ENCODE measurements around the gene USP31.

USP31 gene

DNA sequence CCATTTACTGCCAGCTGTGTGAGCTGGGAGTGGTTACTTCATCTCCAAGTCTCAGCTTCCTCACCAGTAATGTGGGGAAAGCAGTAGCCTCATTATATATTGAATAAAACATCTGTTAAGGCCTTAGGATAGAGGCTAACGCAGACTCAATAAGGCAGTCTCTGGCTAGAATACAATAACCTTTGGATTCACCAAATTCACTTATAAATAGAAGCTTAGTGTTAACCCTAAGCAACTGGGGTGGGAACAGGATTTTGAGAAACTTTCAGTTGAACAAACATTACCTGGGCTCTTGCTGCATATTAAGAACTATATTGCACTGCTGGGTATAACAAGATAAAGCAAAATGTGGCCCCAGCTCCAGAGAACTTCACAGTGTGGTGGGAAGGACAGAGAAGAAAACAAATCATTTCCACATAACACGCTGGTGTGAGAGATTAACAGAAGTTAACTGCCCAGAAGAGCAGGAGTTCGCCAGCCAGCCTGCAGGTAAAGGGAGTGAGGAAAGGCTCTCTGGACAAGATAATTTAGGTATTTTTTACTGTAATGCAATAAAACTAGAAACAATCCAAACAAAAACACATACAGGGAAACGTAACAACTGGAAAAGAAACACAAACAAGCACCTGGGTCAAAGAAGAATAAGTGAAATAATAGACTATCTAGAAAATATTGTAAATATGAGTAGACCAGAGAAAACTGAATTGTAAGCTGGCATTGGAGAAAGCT lies 57.0 kb downstream of the USP31 start:
- DNase-seq (ENCODE audit: low read depth), result no peak

DNA sequence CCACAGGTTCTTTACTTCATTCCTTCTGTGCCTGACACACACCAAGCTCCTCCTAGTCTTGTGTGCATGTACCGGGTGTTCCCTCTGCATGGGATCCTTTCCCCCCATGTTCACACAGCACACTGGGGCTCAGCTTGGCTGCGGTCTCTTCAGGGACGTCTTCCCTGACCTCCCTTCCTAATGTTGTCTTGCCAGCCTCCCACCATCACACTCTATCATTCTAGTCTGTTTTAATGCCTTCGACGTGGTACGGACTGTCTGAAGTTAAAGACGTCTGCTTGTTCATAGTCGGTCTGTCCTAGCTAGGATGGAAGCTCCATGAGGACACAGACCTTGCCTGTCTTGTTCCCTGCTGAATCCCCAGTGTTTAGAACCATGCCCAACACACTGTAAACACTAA lies 60.1 kb downstream of the USP31 start:
- no peak for DNase-seq (ENCODE audit: low read depth)

DNA sequence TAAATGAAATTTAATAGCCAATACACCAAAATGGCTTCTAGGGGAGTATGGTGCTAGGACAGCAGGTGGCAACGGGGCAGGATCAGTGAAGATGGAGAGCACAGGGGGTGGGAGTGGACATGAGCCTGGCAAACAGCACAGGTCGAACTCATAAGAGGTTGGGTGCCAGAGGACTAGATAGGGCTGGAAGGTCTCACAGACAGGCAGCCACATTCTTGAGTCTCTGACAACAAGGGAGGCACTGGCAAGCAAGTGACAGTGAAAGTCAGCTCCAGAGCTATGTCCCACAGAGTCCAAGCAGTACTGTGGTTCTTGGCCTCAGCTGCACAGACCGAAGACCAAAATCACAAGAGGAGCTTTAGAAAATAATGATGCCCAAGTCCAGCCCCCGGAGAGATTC lies 61.2 kb downstream of the USP31 start:
- DNase-seq (ENCODE audit: low read depth), result no peak

DNA sequence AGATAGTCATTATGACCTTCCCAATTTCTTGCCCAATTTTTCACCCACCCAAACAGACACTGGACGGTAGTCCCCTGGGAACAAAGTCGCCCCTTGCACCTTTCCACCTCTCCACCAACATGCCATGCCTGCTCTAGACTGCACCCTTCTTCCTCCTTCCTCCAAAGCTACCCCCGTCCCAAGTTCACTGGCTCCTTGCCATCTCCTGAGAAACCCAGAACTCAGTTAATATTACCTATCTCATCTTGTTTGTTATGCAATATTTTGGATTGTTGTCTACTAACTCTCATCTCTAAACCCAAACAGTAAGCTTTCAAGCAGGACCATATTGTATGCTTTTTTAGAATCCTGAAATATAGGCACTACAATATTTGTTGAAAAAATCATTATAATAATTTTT lies 63.3 kb downstream of the USP31 start:
- DNase-seq (ENCODE audit: low read depth), result no peak

DNA sequence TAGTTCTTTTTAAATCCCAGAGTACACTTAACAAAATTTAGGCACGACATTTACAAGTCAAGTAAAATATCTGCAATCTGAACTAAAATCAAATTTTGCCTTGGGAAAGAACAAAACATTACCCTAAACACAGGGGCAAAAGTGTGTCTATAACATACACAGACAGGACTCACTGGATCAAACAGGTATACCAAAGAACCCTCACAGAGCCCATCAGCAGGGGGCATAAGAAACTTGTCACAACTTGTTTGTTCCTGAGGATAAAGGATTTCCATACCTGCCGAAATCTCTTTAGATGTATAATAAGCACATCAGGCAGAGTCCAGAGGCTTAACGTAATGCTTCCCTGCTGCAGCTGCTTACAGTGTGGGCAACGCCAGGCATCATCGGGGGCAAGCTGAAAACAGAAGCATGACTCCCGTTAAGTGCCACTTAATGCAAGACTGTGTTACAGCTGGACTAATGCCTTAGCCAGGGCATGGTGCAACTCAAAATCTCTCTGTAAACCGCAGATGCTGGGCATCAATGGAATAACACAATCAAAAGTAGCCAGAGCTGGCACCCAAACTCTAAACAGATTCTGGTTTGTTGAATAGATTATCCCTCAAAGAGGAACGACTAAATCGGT lies 67.0 kb downstream of the USP31 start:
- DNase-seq (ENCODE audit: low read depth), result no peak

GRCh38 chr16:23081675-23082119 lies 67.6 kb downstream of the USP31 start:
- no peak for DNase-seq (ENCODE audit: low read depth)

DNA sequence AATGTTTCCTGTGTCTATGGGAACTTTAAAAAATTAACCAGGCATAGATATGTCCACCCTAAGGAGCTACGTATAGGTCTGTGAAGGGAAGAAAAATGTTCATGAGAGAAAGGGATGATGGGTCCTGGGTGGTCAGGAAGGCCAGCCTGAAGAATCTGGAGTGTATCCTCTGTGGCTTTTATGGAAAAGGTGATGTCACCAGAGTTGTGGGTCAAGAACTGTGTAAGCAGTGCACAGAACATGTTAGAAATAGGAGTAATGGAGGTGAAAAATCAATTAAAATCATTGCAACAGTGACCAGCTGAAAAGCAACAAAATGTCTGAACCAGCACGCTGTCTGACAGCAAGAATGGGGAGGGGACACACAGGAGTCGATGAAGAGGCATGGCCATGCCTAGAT lies 68.5 kb downstream of the USP31 start:
- DNase-seq (ENCODE audit: low read depth), result no peak

GRCh38 chr16:23080329-23080728 lies 68.9 kb downstream of the USP31 start:
- no peak for DNase-seq (ENCODE audit: low read depth)

GRCh38 chr16:23079675-23080301 lies 69.5 kb downstream of the USP31 start:
- DNase-seq (ENCODE audit: low read depth), result no peak

DNA sequence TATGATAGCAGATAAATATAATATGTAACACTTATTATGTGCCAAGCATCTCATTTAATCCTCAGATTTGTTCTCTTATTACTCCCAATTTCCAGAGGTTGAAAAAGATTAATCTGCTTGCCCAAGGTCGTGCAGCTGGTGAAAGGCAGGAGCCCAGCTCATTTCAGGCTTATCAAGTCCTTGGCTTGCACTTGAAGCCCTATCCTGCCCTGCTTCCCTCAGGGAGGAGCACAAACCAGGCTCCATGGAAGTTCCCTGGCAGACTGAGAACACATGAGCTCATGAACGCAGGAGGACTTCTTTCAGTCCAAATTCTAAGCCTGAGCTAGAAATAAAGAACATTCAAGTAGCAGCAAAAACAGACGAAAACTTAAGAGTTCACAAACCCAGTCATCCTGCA lies 74.8 kb downstream of the USP31 start:
- DNase-seq (ENCODE audit: low read depth), result no peak

GRCh38 chr16:23072769-23073549 lies 76.3 kb downstream of the USP31 start:
- no peak for DNase-seq (ENCODE audit: low read depth)

DNA sequence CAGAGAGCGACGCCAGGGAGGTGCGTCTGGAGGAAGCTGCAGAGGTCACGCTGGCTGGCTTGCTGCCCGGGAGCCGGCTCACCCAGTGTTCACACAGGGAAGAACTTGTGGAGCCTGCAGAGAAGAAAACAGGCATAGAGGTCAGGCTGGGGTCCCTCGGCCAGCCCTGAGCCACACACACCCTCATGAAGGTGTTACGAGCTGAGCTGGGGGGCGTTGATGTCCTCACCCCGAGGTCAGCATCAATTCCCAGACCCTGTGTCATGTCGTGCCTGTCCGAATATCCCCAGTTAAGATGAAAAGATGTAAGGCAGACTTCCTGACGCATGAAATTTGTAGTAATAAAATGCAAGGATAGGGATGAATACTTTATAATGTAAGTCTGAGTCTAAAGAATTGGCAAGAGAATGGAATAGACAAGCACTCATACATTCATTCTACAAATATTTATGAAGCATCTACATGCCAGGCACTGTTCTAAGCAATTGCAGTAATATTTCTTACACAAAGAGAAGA lies 77.1 kb downstream of the USP31 start:
- DNase-seq (ENCODE audit: low read depth), result no peak

DNA sequence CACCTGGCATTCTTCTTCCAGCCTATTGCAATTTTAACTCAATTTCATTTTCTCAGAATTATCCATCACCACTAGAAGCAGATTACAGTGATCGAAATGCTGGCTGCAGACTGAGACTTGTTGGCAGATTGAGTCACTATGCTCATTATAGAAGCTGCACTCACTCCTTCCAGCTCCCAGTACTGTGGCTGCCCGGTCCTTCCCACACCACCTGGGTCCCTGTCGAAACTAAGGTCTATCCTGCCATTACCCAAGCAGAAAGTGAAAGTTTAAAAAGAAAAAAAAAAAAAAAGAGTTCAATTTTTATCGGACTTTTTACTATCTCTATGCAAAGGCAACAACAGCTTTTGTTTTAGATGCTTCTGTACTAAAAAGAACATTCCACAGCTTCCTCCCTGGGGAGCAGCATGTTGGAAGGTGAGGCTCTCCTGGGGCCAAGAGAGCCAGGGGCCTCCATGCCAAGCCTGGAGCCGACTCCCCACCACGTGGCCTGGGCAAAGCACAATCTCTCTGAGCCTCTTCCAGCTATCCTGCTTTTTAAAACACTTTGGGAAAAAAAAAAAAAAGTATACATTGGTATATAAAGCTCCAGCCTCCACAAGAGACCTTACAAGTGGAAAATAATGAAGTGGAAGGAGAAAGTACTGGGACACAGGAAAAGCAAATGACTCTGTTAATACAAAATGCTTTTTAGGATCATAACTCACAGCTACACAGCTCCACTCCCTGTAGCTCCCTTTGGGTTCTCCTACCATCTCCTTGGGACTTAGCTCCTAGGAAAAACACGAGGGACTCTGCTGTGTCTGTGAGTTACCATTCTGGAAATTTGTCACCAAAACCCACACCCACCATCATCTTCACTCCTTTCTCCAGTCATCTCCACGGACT lies 77.8 kb downstream of the USP31 start:
- no peak for DNase-seq (ENCODE audit: low read depth)

- no peak for DNase-seq (ENCODE audit: low read depth)
These were observed 79.4 kb downstream of the USP31 start for GRCh38 chr16:23069844-23070243.

- no peak for DNase-seq (ENCODE audit: low read depth)
These were observed 81.0 kb downstream of the USP31 start for GRCh38 chr16:23068079-23068736.

- no peak for DNase-seq (ENCODE audit: low read depth)
These were observed 82.6 kb downstream of the USP31 start for GRCh38 chr16:23066676-23067075.

- DNase-seq (ENCODE audit: low read depth), result no peak
These were observed 84.6 kb downstream of the USP31 start for GRCh38 chr16:23064639-23065038.

DNA sequence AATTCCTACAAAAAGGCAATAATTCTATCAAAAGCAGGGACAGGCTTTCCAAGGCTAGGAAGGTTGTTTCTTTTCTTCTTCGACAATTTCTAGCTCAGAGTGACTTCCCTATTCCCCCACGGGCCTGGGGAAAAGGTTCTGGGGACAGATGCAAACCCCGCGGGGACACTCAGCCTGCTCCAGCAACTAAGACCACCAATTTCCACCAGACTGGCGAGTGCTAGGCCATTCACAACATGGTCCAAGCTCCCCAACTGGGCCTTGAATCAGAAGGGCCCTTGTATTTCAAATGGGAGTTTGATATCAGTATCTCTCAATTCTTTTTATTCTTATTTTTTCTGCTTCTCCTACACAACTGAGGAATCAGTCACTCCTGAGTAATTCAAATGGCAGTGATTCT lies 86.7 kb downstream of the USP31 start:
- DNase-seq (ENCODE audit: low read depth), result no peak

GRCh38 chr16:23061669-23062068 lies 87.6 kb downstream of the USP31 start:
- no peak for DNase-seq (ENCODE audit: low read depth)

DNA sequence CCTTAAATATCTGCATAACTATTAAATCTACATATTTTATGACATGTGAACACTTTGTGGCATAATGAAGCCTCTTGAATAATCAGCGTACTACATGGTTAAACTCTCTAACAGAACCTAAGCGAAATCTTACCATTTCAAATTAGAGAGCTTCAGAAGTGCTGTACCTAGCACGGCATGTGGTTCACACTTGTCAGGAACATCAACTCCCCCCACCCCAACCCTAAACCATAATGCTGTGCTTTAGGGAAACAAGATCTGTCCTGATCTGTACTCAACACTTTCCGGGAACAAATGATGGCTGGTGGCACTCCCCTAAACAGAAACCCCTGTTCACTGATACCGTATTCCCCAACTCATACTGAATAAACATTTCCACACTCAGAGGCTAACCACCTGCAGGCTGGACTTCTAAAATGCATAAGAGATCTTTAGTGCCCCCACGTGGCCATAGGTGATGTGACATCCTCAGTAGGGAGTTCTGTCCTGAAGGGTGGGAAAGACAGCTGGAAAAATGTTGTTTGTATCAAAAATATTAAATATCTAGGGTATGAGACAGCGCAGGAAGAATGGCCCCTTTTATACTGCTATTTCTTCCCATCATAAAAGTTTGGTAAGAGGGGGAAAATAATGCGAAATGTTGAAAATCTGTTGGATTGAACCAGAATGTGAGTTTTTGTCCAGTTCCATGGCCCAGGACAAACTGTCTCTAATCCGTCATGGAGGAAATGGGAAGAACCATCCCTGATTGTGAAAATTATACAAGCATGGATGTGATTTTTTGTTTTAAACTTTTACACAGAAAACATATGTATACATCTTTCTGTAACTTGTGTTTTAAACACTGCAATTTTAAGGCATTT lies 88.6 kb downstream of the USP31 start:
- peak; percentile 34 for DNase-seq (ENCODE audit: low read depth)

All from activated T-cell treated with anti-CD3 and anti-CD28 coated beads for 48 hours (primary cell).